WTC11 (cell line): ENCODE results near the gene ABCA13. TPM values are rescaled to one million over a fixed set of nuclear protein-coding genes. Genes with fewer than 3 reads are reported as not detected.

ENCODE experiments used
- ATAC-seq: fragments of 200-7000 bp; cut with Tn5 transposase; 2 replicates; pipeline ENCODE4 v1.10.0; 2021; ENCODE audit warnings: mild to moderate bottlenecking, moderate library complexity
- CTCF ChIA-PET: fragments of 300-600 bp; sonication (Branson Sonifier 250); formaldehyde crosslinking; loops from one replicate; lab custom pipeline; 2021; ENCODE audit warnings: antibody characterized with exemption; lab: Charles Lee
- POLR2A ChIA-PET: fragments of 350-600 bp; sonication (Branson Sonifier 250); formaldehyde crosslinking; loops from one replicate; lab custom pipeline; 2021; ENCODE audit warnings: antibody characterized with exemption; lab: Charles Lee
- DNase-seq: peaks from one replicate; pipeline ENCODE4 v3.0.0; 2021; ENCODE audit warnings: low spot score
- H3K27ac Mint-ChIP-seq: 2 replicates; pipeline ENCODE4 v1.8.0; 2021; ENCODE audit warnings: mixed read lengths
- H3K27me3 Mint-ChIP-seq: 2 replicates; pipeline ENCODE4 v1.8.0; 2021; ENCODE audit warnings: low read depth, mild to moderate bottlenecking, moderate library complexity, mixed read lengths
- H3K36me3 Mint-ChIP-seq: 2 replicates; pipeline ENCODE4 v1.8.0; 2021; ENCODE audit warnings: mixed read lengths
- H3K4me1 Mint-ChIP-seq: 2 replicates; pipeline ENCODE4 v1.8.0; 2022; ENCODE audit warnings: mixed read lengths
- H3K4me3 Mint-ChIP-seq: 2 replicates; pipeline ENCODE4 v1.8.0; 2021; ENCODE audit warnings: mild to moderate bottlenecking, moderate library complexity, mixed read lengths
- H3K9me3 Mint-ChIP-seq: 2 replicates; pipeline ENCODE4 v1.8.0; 2021; ENCODE audit warnings: mixed read lengths
- CREB1 ChIP-seq: sonication (generic); formaldehyde crosslinking; IDR thresholded peaks from 2 replicates; pipeline ENCODE4 v1.8.0; 2023; ENCODE audit warnings: mild to moderate bottlenecking, missing genetic modification reagents
- CTCF ChIP-seq: fragments of 200-600 bp; IDR thresholded peaks from 2 replicates; pipeline ENCODE4 v1.8.0; 2022; ENCODE audit warnings: antibody characterized with exemption
- ETV6 ChIP-seq: sonication (generic); formaldehyde crosslinking; IDR thresholded peaks from 2 replicates; pipeline ENCODE4 v1.8.1; 2022; ENCODE audit warnings: mild to moderate bottlenecking, missing genetic modification reagents
- FOXK1 ChIP-seq: sonication (generic); formaldehyde crosslinking; IDR thresholded peaks from 2 replicates; pipeline ENCODE4 v1.8.0; 2022; ENCODE audit warnings: mild to moderate bottlenecking, moderate library complexity, missing genetic modification reagents
- FOXP4 ChIP-seq: sonication (generic); formaldehyde crosslinking; IDR thresholded peaks from 2 replicates; pipeline ENCODE4 v1.8.0; 2022; ENCODE audit warnings: mild to moderate bottlenecking, missing genetic modification reagents
- GRHL2 ChIP-seq: fragments of 250-450 bp; sonication (Bioruptor Pico); IDR thresholded peaks from 2 replicates; pipeline ENCODE4 v1.8.0; 2022; ENCODE audit warnings: mild to moderate bottlenecking, moderate library complexity; ENCODE audit not compliant: insufficient replicate concordance, severe bottlenecking
- HMGXB4 ChIP-seq: sonication (generic); formaldehyde crosslinking; IDR thresholded peaks from 2 replicates; pipeline ENCODE4 v1.8.1; 2023; ENCODE audit warnings: mild to moderate bottlenecking, moderate library complexity, missing genetic modification reagents
- IRF2 ChIP-seq: sonication (generic); formaldehyde crosslinking; IDR thresholded peaks from 2 replicates; pipeline ENCODE4 v1.8.0; 2022; ENCODE audit warnings: low read depth, missing genetic modification reagents, borderline replicate concordance
- NFE2L1 ChIP-seq: sonication (generic); formaldehyde crosslinking; IDR thresholded peaks from 2 replicates; pipeline ENCODE4 v1.8.1; 2023; ENCODE audit warnings: missing genetic modification reagents
- SMAD4 ChIP-seq: sonication (generic); formaldehyde crosslinking; IDR thresholded peaks from 2 replicates; pipeline ENCODE4 v1.8.0; 2022; ENCODE audit warnings: mild to moderate bottlenecking, missing genetic modification reagents
- SOX15 ChIP-seq: fragments of 250-450 bp; sonication (Bioruptor Pico); IDR thresholded peaks from 2 replicates; pipeline ENCODE4 v1.9.0; 2021; ENCODE audit warnings: mild to moderate bottlenecking
- STAT6 ChIP-seq: sonication (generic); formaldehyde crosslinking; conservative IDR thresholded peaks from 2 replicates; pipeline ENCODE4 v1.8.1; 2023; ENCODE audit warnings: mild to moderate bottlenecking, low read depth, missing genetic modification reagents, moderate library complexity
- TP53 ChIP-seq: sonication (generic); formaldehyde crosslinking; IDR thresholded peaks from 2 replicates; pipeline ENCODE4 v1.8.1; 2023; ENCODE audit warnings: mild to moderate bottlenecking, missing genetic modification reagents
- ZNF281 ChIP-seq: sonication (generic); formaldehyde crosslinking; IDR thresholded peaks from 2 replicates; pipeline ENCODE4 v1.8.0; 2023; ENCODE audit warnings: mild to moderate bottlenecking, missing genetic modification reagents
- ZNF671 ChIP-seq: fragments of 250-450 bp; sonication (Bioruptor Pico); IDR thresholded peaks from 2 replicates; pipeline ENCODE4 v1.8.0; 2021; ENCODE audit warnings: mild to moderate bottlenecking
- total RNA-seq: library from RNA; stranded (reverse); gene quantifications from 3 replicates; pipeline ENCODE4 v1.2.3, GENCODE V29; 2021

ABCA13 gene
- total RNA-seq, 1 experiment from 2014 or later: 0.04 TPM

GRCh38 chr7:48660306-48660870 lies 489.1 kb downstream of the ABCA13 start (continued):
- TF ChIP-seq ZNF281 (no peak), SOX15 (CRISPR knock-in tag) (no peak), FOXK1 (CRISPR knock-in tag) (no peak), NFE2L1 (CRISPR knock-in tag) (no peak), STAT6 (no peak)

GRCh38 chr7:48664241-48664640 lies 493.0 kb downstream of the ABCA13 start:
- TF ChIP-seq ZNF671 (CRISPR knock-in tag) (no peak), HMGXB4 (no peak), CTCF (no peak)
- H3K4me1 Mint-ChIP-seq: no peaks in the 10 kb centered on the region
- no peak for DNase-seq
- no peak overlapping the region for H3K4me3 Mint-ChIP-seq
- ChIA-PET CTCF (no interaction called here), POLR2A (no interaction called here)
- no peaks in the 10 kb centered on the region for H3K36me3 Mint-ChIP-seq
- no peak for ATAC-seq
- H3K27ac Mint-ChIP-seq: no peak overlapping the region
- no peaks in the 10 kb centered on the region for H3K27me3 Mint-ChIP-seq
- H3K9me3 Mint-ChIP-seq: peaks cover 8% of the 10 kb centered on the region; the same call in 1 of the 2 replicates

- TF ChIP-seq SMAD4 (CRISPR knock-in tag) (no peak), TP53 (no peak), CREB1 (no peak), HMGXB4 (no peak), ETV6 (CRISPR knock-in tag) (no peak), FOXP4 (CRISPR knock-in tag) (no peak), IRF2 (CRISPR knock-in tag) (no peak), GRHL2 (CRISPR knock-in tag) (no peak)
- Mint-ChIP-seq H3K27ac (no peak overlapping the region), H3K4me3 (no peak overlapping the region), H3K27me3 (no peaks in the 10 kb centered on the region), H3K9me3 (peaks cover 8% of the 10 kb centered on the region; the same call in 1 of the 2 replicates), H3K4me1 (no peaks in the 10 kb centered on the region), H3K36me3 (no peaks in the 10 kb centered on the region)
- ATAC-seq: no peak
- ChIA-PET POLR2A (no interaction called here), CTCF (no interaction called here)
- no peak for DNase-seq
These were observed 494.3 kb downstream of the ABCA13 start for GRCh38 chr7:48665353-48666135.
